K562 (cell line): Measurements from ENCODE around the gene HRAS. TPM values are rescaled to one million over a fixed set of nuclear protein-coding genes. Genes with fewer than 3 reads are reported as not detected.
A peak's percentile ranks its signal among the peaks of the same experiment; 100 is the strongest.

Experiments
- ATAC-seq: fragments of 200-7000 bp; cut with Tn5 transposase; 3 replicates; pipeline ENCODE4 v1.9.1; 2020; ENCODE audit warnings: moderate library complexity
- BruUV-seq: library from RNA; stranded (reverse); fragments of 400-500 nt; replicated peaks from 2 replicates; lab custom pipeline; 2021; lab: Mats Ljungman, UMichigan
- CTCF ChIA-PET: fragments of 300-600 bp; formaldehyde crosslinking; extraction: SDS; loops from one replicate; lab custom pipeline; 2021; ENCODE audit warnings: low intra/inter-chr PET ratio; lab: Yijun Ruan, JAX
- POLR2A ChIA-PET: fragments of 300-600, 350-650 bp; sonication (Branson Sonifier 250); formaldehyde crosslinking; extraction: SDS; loops from one replicate; lab custom pipeline; 2021; ENCODE audit warnings: antibody characterized with exemption, inconsistent platforms; lab: Yijun Ruan, JAX
- DNase-seq, 4 experiments: peaks; one replicate each; pipeline versions ENCODE4 v3.0.0 to v3.0.0-alpha.2; 2011 to 2018; ENCODE audit warnings: low spot score in 3 of 4, mixed read lengths in 3 of 4; ENCODE audit errors: extremely low read depth in 1 of 4
- FAIRE-seq: peaks from 2 replicates; lab custom pipeline; 2011; peaks lifted over from hg19 to GRCh38; lab: Jason Lieb, UNC
- H2AFZ ChIP-seq: 2 replicates; pipeline ENCODE4 v1.6.0; 2011; ENCODE audit warnings: low read depth, low read length, control low read depth, inconsistent platforms
- H3K27ac ChIP-seq: fragments of 200-600 bp; 3 replicates; pipeline ENCODE4 v1.8.0; 2011; ENCODE audit warnings: low read depth, mild to moderate bottlenecking, control low read depth, inconsistent platforms, low read length, moderate library complexity, mixed read lengths; ENCODE audit errors: extremely low read depth
- H3K27me3 ChIP-seq, 2 experiments: fragments of 300-600 bp in 1 of 2; 2 replicates in 1 of 2; 3 replicates in 1 of 2; pipeline versions ENCODE4 v1.6.0 to v1.8.0; 2011; ENCODE audit warnings: inconsistent platforms in 2 of 2, low read length in 2 of 2, mild to moderate bottlenecking in 1 of 2, mixed read lengths in 1 of 2, moderate library complexity in 1 of 2; ENCODE audit not compliant: control insufficient read depth in 2 of 2, insufficient read depth in 2 of 2
- H3K36me3 ChIP-seq: fragments of 300-600 bp; 3 replicates; pipeline ENCODE4 v1.8.0; 2011; ENCODE audit warnings: mild to moderate bottlenecking, low read length, inconsistent platforms; ENCODE audit not compliant: control insufficient read depth, insufficient read depth
- H3K4me1 ChIP-seq, 2 experiments: fragments of 200-600 bp in 1 of 2; replicated peaks in 1 of 2; 2 replicates in 1 of 2; 3 replicates in 1 of 2; pipeline versions ENCODE4 v1.5.1 to v1.8.0; 2011; ENCODE audit warnings: inconsistent platforms in 2 of 2, low read length in 2 of 2, mild to moderate bottlenecking in 1 of 2, mixed read lengths in 1 of 2, moderate library complexity in 1 of 2; ENCODE audit not compliant: control insufficient read depth in 2 of 2, insufficient read depth in 2 of 2
- H3K4me2 ChIP-seq: 2 replicates; pipeline ENCODE4 v1.6.1; 2011; ENCODE audit warnings: low read length, control low read depth, inconsistent platforms, mixed read lengths; ENCODE audit not compliant: insufficient read depth
- H3K4me3 ChIP-seq: fragments of 200-600 bp; sonication (generic), shearing (Covaris generic); 2 replicates; pipeline ENCODE4 v1.5.1; 2016; ENCODE audit warnings: control low read depth, inconsistent platforms
- H3K79me2 ChIP-seq: fragments of 200-600 bp; 3 replicates; pipeline ENCODE4 v1.8.0; 2011; ENCODE audit warnings: low read length, inconsistent platforms; ENCODE audit not compliant: control insufficient read depth, insufficient read depth
- H3K9ac ChIP-seq, 2 experiments: 2 replicates each; pipeline versions ENCODE4 v1.6.0 to v1.6.1; 2011; ENCODE audit warnings: low read depth in 2 of 2, low read length in 2 of 2, control low read depth in 1 of 2, inconsistent platforms in 1 of 2, mild to moderate bottlenecking in 1 of 2, mixed read lengths in 1 of 2; ENCODE audit not compliant: insufficient read depth in 1 of 2
- H3K9me1 ChIP-seq: one replicate; pipeline ENCODE4 v1.6.0; 2011; ENCODE audit warnings: inconsistent platforms, mild to moderate bottlenecking, low read length, moderate library complexity; ENCODE audit not compliant: control insufficient read depth, insufficient read depth
- H3K9me3 ChIP-seq: replicated peaks from 2 replicates; pipeline ENCODE4 v1.5.1; 2011; ENCODE audit warnings: low read depth, low read length, inconsistent platforms; ENCODE audit not compliant: control insufficient read depth, insufficient read depth
- H4K20me1 ChIP-seq: replicated peaks from 2 replicates; pipeline ENCODE4 v1.6.1; 2011; ENCODE audit warnings: low read length, inconsistent platforms, mixed read lengths; ENCODE audit not compliant: control insufficient read depth, insufficient read depth
- FIP1L1 ChIP-seq: fragments of 200-400 bp; formaldehyde crosslinking; IDR thresholded peaks from 2 replicates; pipeline ENCODE4 v1.6.1; 2018; ENCODE audit warnings: mild to moderate bottlenecking, low read depth, low read length; ENCODE audit not compliant: poor library complexity, severe bottlenecking
- GTF2E2 ChIP-seq: fragments of 200-800 bp; sonication (Bioruptor generic); IDR thresholded peaks from 2 replicates; pipeline ENCODE4 v1.6.1; 2016; ENCODE audit warnings: missing genetic modification characterization, missing compliant biosample characterization
- KAT7 ChIP-seq: sonication (generic); formaldehyde crosslinking; IDR thresholded peaks from 2 replicates; pipeline ENCODE4 v1.8.0; 2022; ENCODE audit warnings: missing genetic modification reagents, mild to moderate bottlenecking, borderline replicate concordance
- PHB2 ChIP-seq: fragments of 450-650 bp; IDR thresholded peaks from 2 replicates; pipeline ENCODE4 v1.6.1; 2017; ENCODE audit warnings: low read depth
- POU5F1 ChIP-seq: fragments of 150-350 bp; IDR thresholded peaks from 2 replicates; pipeline ENCODE4 v1.6.1; 2014; ENCODE audit warnings: borderline replicate concordance, low read length, low read depth, mild to moderate bottlenecking; ENCODE audit not compliant: partially characterized antibody
- RB1 ChIP-seq: fragments of 450-650 bp; IDR thresholded peaks from 2 replicates; pipeline ENCODE4 v1.6.1; 2017; ENCODE audit warnings: low read depth, mild to moderate bottlenecking
- SMC3 ChIP-seq: conservative IDR thresholded peaks from 2 replicates; pipeline ENCODE4 v1.6.1; 2011; ENCODE audit warnings: low read depth, low read length, improper control_type of control experiment; ENCODE audit not compliant: insufficient read depth
- WGBS: fragments of 100-300 bp; shearing (Covaris generic); methylation state at CpG from one replicate; pipeline ENCODE4 v1.1.6; 2016; ENCODE audit warnings: low coverage, mixed read lengths; ENCODE audit not compliant: insufficient coverage; ENCODE audit errors: missing lambda C conversion rate; 5-methylcytosine and 5-hydroxymethylcytosine counted together
- in situ Hi-C: fragments of 300-500 bp; cut with MboI; formaldehyde crosslinking; loops from 4 replicates; pipeline ENCODE4 v1.15.0; 2018; ENCODE audit warnings: inconsistent platforms, mixed read lengths
- intact Hi-C: fragments of 100-400 bp; cut with micrococcal nuclease; formaldehyde crosslinking; loops from 2 replicates; pipeline ENCODE4 v1.14.2; 2022
- polyA plus RNA-seq, 8 experiments: library from polyadenylated mRNA; depleted of rRNA in 4 of 8; stranded (reverse) in 5 of 8; unstranded in 3 of 8; fragments of >200 nt; fragmentation: Nextera tagmentation in 2 of 8; fragmentation: Illumina TruSeq in 1 of 8; extraction: Ambion mirVana in 2 of 8; extraction: Trizol in 1 of 8; gene quantifications; 2 replicates each; pipeline versions ENCODE4 v1.2.1 to v1.2.3, GENCODE V29; 2011 to 2014; ENCODE audit warnings: inconsistent platforms in 1 of 8, missing spikeins in 1 of 8
- total RNA-seq, 7 experiments: library from RNA; depleted of rRNA in 6 of 7; stranded (reverse); fragments of >200 nt in 6 of 7; fragmentation: Illumina TruSeq in 2 of 7; extraction: Trizol in 2 of 7; gene quantifications; 2 replicates each; pipeline versions ENCODE4 v1.2.1 to v1.2.3, GENCODE V29; 2011 to 2021; ENCODE audit warnings: low replicate concordance in 1 of 7
- TF ChIP-seq, protein P1 (sequence below): fragments of 450-650 bp; IDR thresholded peaks from 2 replicates; pipeline ENCODE4 v1.6.1; 2017; ENCODE audit warnings: antibody characterized with exemption, mild to moderate bottlenecking
- TF ChIP-seq, protein P2 (sequence below): fragments of 250-450 bp; sonication (Bioruptor Pico); IDR thresholded peaks from 2 replicates; pipeline ENCODE4 v1.8.0; 2022; ENCODE audit warnings: moderate library complexity, mild to moderate bottlenecking, inconsistent platforms
- TF ChIP-seq, protein P3 (sequence below): fragments of 250-450 bp; sonication (Bioruptor Pico); IDR thresholded peaks from 2 replicates; pipeline ENCODE4 v1.4.0; 2020; ENCODE audit warnings: mild to moderate bottlenecking

The HRAS gene
- total and polyA plus RNA-seq, 9 of the 15 experiments (the other 6 are each of a cell fraction or from before 2014, with no cell fraction given), result 2.8 to 73.5 (median 29.6) TPM

DNA sequence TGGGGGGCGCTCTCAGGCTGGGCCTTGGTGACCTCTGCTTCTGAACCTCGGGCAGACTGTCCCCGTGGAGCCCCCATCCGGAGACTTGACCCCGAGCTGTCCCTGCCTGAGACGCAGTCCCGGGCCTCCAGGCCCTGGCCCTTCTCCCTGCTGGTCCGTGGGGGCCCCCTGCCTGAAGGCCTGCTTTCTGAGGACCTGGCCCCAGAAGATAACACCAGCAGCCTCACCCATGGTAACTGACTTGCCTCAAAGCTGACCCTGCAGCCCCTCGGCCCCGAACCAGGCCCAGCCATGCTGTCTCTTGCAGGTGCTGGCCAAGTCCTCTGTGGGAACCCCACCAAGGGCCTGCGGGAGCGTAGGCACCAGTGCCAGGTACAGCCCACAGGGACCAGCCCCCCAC lies 16.2 kb upstream of the HRAS start (continued):
- TF ChIP-seq, protein P1, sequence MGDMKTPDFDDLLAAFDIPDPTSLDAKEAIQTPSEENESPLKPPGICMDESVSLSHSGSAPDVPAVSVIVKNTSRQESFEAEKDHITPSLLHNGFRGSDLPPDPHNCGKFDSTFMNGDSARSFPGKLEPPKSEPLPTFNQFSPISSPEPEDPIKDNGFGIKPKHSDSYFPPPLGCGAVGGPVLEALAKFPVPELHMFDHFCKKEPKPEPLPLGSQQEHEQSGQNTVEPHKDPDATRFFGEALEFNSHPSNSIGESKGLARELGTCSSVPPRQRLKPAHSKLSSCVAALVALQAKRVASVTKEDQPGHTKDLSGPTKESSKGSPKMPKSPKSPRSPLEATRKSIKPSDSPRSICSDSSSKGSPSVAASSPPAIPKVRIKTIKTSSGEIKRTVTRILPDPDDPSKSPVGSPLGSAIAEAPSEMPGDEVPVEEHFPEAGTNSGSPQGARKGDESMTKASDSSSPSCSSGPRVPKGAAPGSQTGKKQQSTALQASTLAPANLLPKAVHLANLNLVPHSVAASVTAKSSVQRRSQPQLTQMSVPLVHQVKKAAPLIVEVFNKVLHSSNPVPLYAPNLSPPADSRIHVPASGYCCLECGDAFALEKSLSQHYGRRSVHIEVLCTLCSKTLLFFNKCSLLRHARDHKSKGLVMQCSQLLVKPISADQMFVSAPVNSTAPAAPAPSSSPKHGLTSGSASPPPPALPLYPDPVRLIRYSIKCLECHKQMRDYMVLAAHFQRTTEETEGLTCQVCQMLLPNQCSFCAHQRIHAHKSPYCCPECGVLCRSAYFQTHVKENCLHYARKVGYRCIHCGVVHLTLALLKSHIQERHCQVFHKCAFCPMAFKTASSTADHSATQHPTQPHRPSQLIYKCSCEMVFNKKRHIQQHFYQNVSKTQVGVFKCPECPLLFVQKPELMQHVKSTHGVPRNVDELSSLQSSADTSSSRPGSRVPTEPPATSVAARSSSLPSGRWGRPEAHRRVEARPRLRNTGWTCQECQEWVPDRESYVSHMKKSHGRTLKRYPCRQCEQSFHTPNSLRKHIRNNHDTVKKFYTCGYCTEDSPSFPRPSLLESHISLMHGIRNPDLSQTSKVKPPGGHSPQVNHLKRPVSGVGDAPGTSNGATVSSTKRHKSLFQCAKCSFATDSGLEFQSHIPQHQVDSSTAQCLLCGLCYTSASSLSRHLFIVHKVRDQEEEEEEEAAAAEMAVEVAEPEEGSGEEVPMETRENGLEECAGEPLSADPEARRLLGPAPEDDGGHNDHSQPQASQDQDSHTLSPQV, result peak; percentile 28; the same call in 1 of the 2 replicates
- no peak for TF ChIP-seq POU5F1
- TF ChIP-seq, protein P2, sequence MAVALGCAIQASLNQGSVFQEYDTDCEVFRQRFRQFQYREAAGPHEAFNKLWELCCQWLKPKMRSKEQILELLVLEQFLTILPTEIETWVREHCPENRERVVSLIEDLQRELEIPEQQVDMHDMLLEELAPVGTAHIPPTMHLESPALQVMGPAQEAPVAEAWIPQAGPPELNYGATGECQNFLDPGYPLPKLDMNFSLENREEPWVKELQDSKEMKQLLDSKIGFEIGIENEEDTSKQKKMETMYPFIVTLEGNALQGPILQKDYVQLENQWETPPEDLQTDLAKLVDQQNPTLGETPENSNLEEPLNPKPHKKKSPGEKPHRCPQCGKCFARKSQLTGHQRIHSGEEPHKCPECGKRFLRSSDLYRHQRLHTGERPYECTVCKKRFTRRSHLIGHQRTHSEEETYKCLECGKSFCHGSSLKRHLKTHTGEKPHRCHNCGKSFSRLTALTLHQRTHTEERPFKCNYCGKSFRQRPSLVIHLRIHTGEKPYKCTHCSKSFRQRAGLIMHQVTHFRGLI (CRISPR knock-in tag), result no peak
- TF ChIP-seq, all 486 proteins: peak for 11

DNA sequence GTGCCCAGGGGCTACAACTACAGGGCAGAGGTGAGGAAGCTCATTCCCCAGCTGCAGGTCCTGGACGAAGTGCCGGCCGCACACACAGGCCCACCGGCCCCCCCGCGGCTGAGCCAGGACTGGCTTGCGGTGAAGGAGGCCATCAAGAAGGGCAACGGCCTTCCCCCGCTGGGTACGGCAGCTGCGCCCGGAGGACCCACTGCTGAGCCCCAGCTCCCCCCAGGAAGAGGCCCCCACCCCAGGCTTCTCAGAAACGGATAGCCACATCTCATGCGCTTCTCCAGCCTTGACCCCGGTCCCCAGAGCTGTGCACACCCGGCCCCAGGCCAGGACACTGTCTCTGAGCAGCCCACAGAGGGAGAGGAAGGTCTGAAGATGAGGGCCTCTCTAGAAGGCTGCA lies 15.8 kb upstream of the HRAS start:
- Histone ChIP-seq H3K4me1 (peaks cover 13 to 72% of the 10 kb centered on the region in 2 experiments; a peak in 4 of 5 replicates), H3K9me3 (no peaks in the 10 kb centered on the region), H3K79me2 (no peaks in the 10 kb centered on the region), H3K36me3 (no peaks in the 10 kb centered on the region), H3K4me2 (peak overlapping the region; percentile 25; the same call in 1 of the 2 replicates), H3K4me3 (no peak overlapping the region), H3K9me1 (no peaks in the 10 kb centered on the region), H3K9ac (peak overlapping the region; percentile 41 to 88), H2AFZ (peak overlapping the region; percentile 79), H4K20me1 (no peaks in the 10 kb centered on the region), H3K27me3 (no peaks in the 10 kb centered on the region), H3K27ac (peak overlapping the region; percentile 25; the same call in 1 of the 3 replicates)
- in situ Hi-C loops, result no loop called here
- intact Hi-C loops, result loop anchor here (5.0 to 10.0 kb wide), 3 partner anchors 64 to 176 kb away; partner anchors contain the start of genes DEAF1, IRF7 and TMEM80
- 72% methylated on average over 10 of the region's 16 CpGs for WGBS
- POLR2A ChIA-PET, result interaction anchor here (0.7 to 2.1 kb wide), 6 partner anchors 9 to 592 kb away, joined by 3 to 8 read pairs (median 5); partner anchors contain the start of genes LMNTD2, PHRF1 and RASSF7
- ATAC-seq (peak; percentile 23), DNase-seq (no peak), FAIRE-seq (no peak)
- BruUV-seq, result no TSS peak
- CTCF ChIA-PET, result no interaction called here
- TF ChIP-seq GTF2E2 (tag) (no peak), FIP1L1 (no peak), PHB2 (no peak), KAT7 (CRISPR knock-in tag) (no peak), SMC3 (no peak), RB1 (no peak)
- TF ChIP-seq, protein P3, sequence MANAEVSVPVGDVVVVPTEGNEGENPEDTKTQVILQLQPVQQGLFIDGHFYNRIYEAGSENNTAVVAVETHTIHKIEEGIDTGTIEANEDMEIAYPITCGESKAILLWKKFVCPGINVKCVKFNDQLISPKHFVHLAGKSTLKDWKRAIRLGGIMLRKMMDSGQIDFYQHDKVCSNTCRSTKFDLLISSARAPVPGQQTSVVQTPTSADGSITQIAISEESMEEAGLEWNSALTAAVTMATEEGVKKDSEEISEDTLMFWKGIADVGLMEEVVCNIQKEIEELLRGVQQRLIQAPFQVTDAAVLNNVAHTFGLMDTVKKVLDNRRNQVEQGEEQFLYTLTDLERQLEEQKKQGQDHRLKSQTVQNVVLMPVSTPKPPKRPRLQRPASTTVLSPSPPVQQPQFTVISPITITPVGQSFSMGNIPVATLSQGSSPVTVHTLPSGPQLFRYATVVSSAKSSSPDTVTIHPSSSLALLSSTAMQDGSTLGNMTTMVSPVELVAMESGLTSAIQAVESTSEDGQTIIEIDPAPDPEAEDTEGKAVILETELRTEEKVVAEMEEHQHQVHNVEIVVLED (CRISPR knock-in tag), result no peak
